NCI-H1092 (cell line): ENCODE measurements around the gene MEAK7.

Source experiments
- DNase-seq: peaks from one replicate; lab custom pipeline; 2025; lab: John Stamatoyannopoulos, UW

Gene MEAK7

DNA sequence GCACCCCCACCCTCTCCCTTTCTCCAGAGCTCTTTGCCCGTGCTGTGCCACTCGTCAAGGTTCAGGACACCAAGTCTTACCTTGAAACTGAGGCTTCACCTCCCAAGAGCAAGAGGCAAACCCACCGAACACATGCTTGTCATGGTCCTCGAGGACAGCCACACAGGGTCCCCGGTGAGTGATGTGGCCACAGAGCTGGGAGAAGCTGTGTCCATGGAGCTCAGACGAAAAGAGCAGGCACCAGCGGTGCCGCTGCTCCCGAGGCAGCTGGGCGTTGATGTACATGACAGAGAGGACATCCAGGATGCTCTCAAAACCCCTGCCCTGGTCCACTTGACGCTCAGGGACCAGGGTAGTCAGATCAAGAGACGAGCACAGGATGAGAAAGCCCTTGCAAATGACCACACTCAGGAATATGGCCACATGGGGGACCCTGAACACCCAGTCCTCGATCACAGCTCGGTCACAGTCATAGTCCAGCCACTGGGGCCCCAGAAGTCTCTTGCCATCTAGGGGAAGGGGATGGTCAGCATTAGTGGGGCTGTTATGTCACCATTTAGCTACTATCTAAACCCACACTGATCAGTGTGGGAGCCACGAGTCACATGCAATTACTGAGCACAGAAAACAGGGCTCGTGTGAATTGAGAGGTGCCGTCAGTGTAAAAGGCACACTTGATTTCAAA is 17.8 kb downstream of the MEAK7 start:
- no peak for DNase-seq

DNA sequence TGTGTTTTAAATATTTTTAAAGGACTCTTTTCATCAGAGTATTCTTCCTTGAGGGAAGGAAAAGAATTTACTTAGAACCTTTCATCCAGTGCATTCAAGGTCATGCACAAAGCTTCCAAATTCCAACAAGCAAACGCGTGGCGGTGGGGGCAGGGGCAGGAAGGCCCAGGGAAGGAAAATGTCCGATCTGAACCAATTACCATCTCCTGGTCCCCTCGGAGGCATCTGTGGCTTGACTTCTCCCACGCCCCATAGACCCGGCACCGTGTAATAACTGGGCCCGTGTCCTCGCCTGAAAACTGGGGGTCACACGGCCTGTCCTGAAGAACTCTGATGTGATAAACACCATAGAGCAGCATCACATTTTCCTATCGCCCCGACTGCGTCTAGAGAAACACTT is 18.3 kb downstream of the MEAK7 start:
- DNase-seq: no peak

DNA sequence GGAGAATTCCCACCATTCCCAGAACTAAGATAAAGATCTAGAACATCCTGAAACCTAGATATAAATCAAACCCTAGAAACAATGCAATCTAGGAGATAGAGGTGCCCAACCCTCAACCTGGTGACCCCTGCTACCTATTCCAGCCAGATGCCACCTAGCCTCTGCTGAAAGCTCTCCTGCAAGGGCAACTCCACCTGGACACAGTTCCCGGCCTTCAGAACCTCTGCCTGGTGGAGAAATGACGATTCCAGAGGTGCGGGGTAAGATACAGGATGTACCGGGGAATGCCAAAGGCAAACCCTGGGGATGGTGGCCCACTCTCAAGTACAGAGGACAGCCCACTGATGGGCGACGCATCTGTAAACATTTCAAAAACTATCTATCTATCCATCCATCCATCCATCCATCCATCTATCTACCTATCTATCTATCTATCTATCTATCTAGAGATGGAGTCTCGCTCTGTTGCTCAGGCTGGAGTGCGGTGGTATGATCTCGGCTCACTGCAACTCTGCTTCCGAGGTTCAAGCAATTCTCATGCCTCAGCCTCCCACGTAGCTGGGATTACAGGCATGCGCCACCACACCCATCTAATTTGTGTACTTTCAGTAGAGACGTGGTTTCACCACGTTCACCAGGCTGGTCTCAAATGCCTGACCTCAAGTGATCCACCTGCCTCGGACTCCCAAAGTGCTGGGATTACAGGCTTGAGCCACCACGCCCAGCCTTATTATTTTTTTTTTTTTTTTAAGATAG is 19.0 kb downstream of the MEAK7 start:
- no peak for DNase-seq

DNA sequence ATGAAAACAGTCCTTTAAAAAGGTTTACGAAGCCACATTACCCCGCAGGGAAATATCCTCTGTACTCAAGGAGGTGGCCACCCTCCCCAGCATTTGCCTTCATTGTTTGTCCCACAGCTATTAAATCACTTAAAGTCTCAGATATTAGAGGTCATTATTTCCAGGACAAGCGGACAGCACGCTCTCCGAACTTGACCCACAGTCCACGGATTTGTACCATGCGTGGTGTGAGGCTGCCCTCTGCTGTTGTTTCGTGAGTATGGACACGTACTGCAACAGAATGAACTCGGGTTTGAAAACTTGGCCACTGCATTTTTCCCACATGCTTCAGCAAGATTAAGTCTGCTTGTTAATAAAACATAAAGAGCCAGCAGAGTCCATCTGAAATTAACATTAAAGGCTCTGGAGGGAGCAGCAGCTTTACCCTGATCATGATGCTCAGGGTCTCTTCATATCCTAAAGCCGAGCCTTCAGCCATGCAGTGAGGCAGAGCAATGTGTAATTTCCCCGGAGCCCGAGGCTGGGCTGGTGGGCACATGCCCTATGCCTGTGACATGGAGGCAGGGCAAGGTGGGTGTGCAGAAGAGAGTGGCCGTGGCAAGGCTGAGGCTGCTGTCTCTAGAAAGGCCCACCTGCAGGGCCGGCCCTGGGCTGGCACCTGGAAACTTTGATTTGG is 19.7 kb downstream of the MEAK7 start:
- DNase-seq: peak; percentile 31

DNA sequence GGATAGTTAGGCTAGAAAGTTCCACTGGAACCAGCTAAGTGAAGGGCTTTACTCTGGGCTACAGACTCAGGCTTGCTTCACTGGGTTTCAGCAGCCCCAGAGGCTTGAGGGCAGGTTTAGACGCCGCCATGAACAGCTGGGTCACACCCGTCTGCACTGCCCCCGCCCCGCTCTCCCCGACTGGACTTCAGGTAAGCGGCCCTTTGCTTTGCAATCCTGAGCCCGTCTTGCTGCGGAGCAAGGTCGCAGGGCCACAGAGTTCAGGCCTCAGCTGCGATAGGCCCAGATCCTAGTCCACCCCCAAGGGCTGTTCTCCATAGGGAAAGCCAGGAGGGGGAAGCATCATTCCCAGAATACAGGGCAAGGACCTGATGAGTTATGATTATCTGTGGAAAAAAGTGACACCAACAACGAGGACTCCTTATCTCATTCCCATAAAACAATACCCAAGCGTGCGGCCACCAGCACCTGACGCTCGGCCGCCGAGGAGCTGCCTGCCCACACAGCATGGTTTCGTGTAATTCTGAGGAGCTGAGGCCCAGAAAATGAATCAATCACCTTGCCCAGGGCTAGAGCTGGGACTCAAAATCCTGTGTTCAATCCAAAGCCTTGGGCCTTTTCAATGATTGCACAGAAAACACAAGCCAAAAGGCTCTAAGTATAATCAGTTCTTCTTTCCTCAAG is 20.4 kb downstream of the MEAK7 start:
- no peak for DNase-seq

DNA sequence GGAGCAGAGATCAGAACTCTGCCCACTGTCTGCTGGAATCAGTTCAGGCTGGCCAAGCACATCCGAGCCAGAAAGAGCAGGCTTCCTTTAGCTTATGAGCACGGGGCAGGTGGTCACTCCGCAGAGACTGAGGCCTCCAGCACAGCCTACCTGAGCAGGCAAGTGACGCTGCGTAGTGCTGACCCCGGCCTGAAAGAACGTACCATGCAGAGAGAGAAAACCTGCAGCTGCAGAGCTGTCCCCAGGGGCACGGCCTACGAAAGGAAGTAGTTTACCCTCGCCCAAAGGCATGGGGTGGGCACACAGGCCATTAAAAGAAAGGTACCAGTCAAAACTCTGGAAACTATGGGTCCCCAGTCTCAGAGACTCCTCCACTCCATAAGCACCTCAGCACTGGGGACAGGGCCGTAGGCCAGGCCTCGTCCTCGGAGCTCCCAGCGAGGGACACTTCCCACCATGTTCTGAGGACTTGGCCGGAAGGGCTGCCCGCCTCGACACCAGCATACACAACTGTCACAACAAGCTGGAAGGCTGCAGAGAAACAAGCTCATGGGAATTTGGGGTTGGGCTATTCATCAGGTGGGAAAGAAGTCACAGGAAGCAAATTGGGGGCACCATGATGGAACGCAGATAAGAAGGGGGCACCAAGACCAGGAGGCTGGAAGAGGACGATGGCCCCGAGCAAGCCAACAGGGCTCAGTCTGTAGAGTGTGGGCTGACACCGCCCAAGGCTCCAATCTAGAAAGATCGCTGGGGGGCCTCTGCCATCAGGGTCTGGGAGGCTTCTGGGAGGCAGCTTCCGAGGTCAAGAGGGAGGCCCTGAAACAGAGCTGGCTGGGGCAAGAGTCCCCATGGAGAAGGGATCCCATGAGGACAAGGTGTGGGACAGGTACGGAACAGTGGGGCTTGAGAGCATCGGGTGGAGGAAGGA is 21.2 kb downstream of the MEAK7 start:
- no peak for DNase-seq

DNA sequence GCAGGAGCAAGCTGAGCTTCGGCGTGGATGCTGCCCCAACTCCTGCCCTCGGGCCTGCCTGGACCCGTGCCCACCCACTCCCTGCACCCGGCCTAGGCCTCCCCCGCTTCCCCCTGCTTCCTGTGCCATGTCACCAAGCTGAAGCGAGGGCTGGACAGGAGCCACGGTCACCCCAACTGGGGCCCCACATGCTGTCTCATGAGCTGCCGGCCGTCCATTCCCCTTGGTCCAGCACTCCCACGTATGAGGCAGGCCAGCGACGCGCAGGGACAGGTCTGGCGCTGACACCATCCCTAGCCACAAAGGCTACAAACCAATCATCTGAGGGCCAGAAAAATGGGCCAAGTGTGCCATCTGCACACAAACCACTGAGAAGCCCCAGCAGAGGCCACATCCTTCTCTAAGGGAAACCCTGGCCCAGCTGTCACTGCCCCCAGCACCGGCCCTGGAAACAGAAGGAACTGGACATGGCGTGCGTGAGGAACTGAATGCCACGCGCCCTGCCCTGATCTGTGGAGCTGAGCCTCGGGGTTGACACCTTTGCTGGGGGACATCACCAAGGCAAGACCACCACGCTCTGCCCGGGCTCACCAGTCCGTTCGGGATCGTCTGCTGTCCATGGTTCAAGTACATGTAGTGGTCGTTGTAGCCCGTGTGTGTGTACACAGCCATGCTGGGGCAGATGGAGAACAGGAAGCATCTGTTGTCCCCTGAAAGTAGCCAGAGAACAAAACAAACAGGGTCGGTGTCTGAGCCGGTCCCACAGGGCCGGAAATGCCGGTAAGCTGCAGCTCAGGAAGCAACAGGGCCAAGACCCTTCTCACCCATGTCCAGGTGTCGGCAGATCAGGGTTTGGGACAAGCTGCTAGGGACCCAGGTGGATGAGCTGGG is 22.2 kb downstream of the MEAK7 start:
- no peak for DNase-seq

DNA sequence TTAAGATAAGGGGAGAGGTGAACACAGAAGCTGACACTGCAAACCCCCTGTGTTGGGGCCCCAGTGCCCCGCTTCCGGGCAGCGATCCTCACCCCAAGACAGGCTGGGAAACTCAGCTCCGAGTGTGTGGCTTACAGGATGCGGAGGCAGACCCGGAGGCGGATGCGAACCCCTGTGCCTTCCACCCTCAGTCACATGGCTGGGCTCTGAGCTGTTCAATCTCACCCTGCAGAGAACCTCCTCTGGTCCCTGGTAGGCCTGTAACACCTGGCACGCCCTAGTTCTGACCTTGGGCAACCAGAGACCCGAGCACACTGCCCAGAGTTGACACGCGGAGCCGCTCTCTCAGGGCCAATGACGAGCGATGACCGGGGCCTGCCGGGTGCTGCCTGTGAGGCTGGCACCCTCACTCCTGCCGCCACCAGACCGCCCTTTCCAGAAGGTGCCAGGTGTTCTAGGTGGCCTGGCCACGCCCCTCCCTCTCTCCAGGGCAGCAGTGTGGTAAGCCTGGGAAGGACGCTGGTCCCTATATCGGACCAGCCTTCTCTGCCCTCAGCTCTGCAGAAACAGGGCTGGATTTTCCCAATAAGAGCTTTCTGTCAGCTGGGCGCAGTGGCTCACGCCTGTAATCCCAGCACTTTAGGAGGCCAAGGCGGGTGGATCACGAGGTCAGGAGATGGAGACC is 23.3 kb downstream of the MEAK7 start:
- DNase-seq: no peak

DNA sequence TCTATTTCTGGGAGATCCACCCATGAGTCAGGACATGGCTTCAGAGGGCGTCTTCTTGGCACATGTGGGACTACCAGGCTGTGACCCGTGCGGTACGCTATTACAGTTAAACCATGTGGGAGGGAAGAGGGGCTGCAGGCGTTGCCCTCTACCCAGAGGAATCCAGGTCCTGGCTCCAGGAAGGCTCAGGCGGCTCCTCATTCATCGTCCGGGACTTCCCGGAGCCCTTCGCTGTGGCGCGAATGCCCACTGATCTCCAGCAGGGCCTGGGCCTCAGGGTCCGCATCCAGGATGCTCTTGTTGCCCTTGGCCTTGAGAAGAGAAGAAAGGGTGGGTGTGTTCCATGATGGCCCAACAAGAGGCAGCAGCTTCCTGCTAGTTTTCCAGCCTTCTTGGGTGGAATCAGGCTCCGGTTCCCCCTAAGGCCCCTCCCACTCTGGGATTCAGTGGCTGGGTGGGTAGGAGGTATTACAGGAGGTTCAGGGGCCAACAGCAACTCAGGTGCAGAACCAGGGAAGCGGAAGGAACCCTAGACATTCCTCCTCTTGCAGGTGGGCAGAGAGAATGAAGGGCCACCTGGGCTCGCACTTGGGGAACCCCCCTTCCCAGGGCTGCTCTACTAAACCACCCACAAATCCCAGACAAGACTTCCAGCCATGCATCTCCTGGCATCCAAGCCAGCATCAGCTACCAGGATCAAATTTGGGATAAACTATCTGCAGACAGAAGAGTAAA is 24.6 kb downstream of the MEAK7 start:
- DNase-seq: no peak

DNA sequence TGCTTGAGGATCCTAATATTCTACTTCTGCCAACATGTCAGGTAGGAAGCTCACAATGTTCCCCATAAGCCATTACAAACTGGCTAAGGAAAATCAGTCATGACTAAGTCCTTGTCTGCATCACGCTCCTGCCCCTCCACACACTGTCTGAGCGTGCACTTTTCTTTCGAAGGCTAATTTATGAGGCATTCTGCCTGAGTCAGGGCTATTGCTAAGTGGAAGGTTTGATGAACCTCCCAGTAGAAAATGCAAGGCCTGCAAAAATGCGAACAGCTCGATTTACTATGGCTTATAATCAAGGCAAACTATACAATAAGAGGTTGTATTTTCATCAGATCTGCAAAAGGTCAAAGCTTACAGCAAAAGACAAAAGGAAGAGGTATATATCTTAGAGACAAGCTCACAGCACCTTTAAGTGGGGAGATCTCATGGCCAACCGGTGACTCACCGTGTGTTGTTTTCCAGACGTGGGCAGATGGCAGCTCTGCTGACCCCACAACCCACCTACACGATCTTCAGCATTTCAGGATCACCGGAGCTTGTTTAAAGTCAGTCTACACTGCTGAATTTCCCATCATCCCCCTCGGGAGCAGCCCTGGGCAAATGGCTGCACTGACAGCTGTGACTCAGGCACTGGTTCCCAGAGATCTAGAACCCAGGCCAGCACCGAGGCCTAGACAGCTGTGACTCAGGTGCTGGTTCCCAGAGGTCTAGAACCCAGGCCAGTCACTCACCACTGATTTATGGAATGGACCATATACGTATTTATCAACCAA is 26.1 kb downstream of the MEAK7 start:
- no peak for DNase-seq

DNA sequence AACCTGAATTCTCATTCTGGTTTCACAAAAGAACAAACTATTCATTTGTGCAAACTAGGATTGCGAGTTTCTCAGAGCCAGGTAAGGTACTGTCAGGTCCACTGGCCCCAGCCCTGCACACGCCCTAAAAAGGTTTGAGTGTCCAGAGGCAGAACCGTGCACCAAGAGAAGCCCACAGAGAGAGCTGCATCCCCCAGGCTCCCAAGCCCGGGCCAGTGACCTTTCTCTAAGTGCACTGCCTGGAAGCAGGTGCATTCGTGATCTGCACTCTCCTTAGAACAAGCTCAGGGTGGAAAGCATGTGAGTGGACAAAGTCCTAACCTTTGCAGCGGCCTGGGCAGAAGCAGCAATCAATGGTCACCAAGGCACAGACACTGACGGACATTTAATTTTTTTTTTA is 26.8 kb downstream of the MEAK7 start:
- no peak for DNase-seq

DNA sequence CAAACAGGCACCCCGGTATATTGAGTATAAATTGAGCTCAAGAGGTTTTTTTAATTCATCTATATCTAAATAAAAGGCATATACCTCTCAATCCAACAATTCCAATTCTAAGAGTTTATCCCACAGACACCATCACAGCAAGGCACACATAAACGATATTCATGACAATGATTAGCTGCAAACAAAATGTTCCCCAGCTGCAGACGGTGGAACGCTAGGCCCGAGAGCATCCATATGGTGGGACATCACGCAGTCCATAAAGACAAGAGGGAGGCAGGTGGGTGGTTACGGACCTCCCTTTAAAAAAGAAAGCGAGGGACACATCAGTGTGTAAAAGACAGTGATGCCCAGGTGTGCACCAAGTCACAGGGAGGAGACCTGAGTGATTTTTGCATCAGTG is 28.1 kb downstream of the MEAK7 start:
- DNase-seq: no peak

DNA sequence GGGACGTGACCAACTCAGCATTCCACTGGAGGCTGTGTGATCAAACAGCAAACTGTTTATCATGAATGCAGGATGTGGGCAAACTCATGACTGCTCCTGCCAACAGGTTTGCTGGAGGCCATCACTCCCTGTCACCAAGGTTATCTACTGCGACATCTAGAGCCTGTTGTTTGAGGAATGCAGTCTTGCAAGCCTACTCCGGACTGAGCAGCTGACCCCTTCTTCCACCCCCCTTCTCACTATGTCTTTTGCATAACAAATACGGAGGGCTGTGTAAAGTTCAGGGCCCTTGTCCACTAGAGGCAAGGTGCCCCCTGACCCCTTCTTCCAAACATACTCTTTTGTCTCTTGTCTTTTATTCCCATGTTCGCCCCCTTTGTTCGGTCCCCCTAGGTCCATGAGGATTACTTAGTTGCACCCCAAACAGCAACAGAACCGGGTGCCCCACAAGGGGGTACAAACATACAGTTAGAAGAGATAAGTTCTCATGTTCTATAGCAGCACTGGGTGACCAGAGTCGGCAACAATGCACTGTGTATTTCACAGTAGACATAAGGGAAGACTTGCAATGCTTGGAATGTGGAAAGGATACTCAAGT is 28.7 kb downstream of the MEAK7 start:
- no peak for DNase-seq

DNA sequence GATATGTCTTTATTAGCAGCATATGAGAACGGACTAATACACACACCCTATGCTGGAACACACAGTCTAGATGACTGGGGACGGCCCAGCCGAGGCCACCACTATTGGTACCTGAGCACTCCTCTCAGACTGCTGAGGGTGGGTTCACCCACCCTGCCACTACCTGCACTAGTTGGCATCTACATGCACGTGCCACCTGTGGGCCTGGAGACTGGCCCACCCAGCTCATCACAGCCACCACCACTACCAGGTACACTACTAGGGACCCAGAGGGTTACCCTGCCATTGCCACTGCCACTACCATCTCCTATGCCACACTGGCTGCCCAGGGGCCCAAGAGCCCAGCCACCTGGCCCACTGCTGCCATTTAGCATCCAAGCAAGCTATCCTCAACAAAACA is 32.5 kb downstream of the MEAK7 start:
- no peak for DNase-seq

DNA sequence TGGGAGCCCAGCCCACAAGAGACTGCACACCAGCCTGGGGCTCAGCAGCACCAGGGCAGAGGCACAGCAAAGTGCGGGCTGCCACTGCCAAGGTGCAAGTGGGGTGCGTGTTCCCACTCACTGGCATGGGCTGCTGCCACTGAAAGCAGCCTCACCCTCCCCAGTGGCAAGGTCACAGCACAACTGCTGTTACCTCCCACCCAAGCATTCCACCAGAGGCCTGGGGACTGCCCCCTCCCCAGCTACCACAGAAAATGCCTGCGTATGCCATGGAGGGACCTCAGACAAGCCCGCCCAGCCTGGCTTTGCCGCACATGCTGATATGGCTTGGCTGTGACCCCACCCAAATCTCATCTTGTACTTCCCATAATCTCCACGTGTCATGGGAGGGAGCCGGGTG is 33.1 kb downstream of the MEAK7 start:
- no peak for DNase-seq

DNA sequence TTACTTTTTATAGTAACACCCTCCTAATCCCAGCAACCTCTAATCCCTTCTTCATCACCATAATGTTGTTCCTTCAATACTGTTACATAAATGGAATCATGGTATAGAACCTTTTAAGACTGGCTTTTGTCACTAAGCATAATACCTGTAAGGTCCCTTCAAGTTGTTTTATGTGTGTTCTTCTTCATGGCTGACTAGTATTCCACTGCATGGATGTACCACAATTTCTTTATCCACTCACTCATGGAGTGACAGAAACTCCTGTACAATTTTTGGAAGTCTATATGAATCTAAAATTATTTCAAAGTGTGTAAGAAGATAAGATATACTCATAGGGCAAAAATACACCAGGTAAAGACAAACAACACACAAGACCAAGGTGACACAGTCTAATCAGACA is 36.8 kb downstream of the MEAK7 start:
- DNase-seq: no peak

DNA sequence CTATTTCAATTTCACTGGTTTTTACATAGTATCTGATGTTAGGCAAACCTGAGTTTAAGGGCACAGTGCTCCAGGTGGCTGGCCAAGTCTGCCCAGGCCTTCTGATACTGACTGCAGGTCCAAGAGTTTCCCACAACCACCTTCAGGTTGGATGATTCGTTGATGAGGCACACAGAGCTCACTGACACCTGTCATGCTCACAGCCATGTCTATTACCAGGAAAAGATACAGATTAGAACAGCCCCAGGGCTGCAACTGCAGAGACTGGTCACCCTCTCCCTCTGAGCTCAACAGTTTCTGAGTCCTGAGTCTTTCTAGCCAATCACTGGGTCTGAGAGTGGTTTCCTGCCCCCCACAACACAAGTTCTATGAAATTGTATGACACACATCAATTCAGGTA is 37.2 kb downstream of the MEAK7 start:
- DNase-seq: no peak

DNA sequence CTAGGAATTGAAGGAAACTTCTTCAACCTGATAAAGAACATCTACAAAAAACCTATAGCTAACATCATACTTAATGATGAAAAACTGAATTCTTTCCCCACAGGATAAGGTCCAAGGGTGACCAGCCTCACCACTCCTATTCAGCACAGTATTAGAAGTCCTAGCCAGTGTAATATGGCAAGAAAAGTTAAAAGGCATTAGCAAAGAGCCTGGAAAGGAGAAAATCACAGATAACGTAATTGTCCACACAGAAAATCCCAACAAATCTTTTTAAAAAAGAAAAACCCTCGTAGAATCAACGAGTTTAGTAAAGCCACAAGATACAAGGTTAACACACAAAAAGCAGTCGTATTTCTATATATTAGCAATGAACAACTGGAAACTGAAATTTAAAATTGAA is 37.8 kb downstream of the MEAK7 start:
- DNase-seq: no peak
